ENCODE results near the gene MLLT6. TPM values are rescaled to one million over a fixed set of nuclear protein-coding genes. Genes with fewer than 3 reads are reported as not detected.

MLLT6 gene
- total and polyA plus RNA-seq, 2 of the 13 experiments (the other 11 are each of a cell fraction or from before 2014, with no cell fraction given), result 50.7 to 69.5 TPM

GRCh38 chr17:38741921-38742410 is 36.9 kb downstream of the MLLT6 start:
- Histone ChIP-seq H4K20me1 (ENCODE audit: insufficient read depth, low read length) (peaks cover 30% of the 10 kb centered on the region), H3K4me2 (ENCODE audit: low read depth, low read length) (no peak overlapping the region), H3K27me3 (ENCODE audit: control insufficient read depth in 1 of 2, insufficient read depth in 2 of 2, low read length in 2 of 2) (no peaks in the 10 kb centered on the region), H2AFZ (ENCODE audit: low read length) (no peak overlapping the region), H3K9me3 (ENCODE audit: low read length) (no peaks in the 10 kb centered on the region), H3K4me1 (ENCODE audit: insufficient read depth, low read length) (peaks cover 56% of the 10 kb centered on the region), H3K36me3 (replicated peaks in 1 of 2; ENCODE audit: control insufficient read depth in 1 of 2, insufficient read depth in 2 of 2, low read length in 2 of 2) (peaks cover 26 to 46% of the 10 kb centered on the region in 2 experiments), H3K4me3 (replicated peaks in 1 of 3; ENCODE audit: insufficient read depth in 1 of 3, low read depth in 2 of 3, low read length in 3 of 3) (no peak overlapping the region; a peak in 1 of 6 replicates), H3K9ac (ENCODE audit: insufficient read depth, low read depth, low read length) (0 out of 2 replicates have a peak overlapping the region, but pooled peaks have one; percentile 12), H3K27ac (ENCODE audit: extremely low read length, insufficient read depth, low read length) (peak overlapping the region; percentile 48), H3K79me2 (ENCODE audit: insufficient read depth, low read length) (peaks cover 68% of the 10 kb centered on the region)
- no TSS peak for BruUV-seq (replicated peaks)
- in situ Hi-C loops (cut with HindIII; ENCODE audit: extremely low pct_ligation_motif_present, low pct_unique_long_range_greater_than_20kb), result no loop called here
- ChIA-PET POLR2A (interaction anchor here (1.9 kb wide), 1 partner anchor 11 kb away, joined by 7 read pairs; the partner anchor contains the start of gene CISD3), CTCF (ENCODE audit: low intra/inter-chr PET ratio, low total read pairs) (no interaction called here)
- FAIRE-seq (no peak), ATAC-seq (no peak), DNase-seq (ENCODE audit: low spot score) (no peak)
- intact Hi-C loops (cut with micrococcal nuclease; ENCODE audit: unreplicated experiment), result no loop called here
- TF ChIP-seq FOSL1 (CRISPR knock-in tag; IDR thresholded peaks at IDR 0.05; ENCODE audit: borderline replicate concordance) (no peak), SAFB2 (CRISPR knock-in tag; IDR thresholded peaks at IDR 0.05; ENCODE audit: borderline replicate concordance, low read depth) (0 out of 2 replicates have a peak, but pooled peaks have one; percentile 5), ZNF687 (CRISPR knock-in tag; IDR thresholded peaks at IDR 0.05) (peak; percentile 35; the same call in 1 of the 2 replicates)
- 81% methylated on average over 7 of the region's 7 CpGs for WGBS (ENCODE audit: low lambda C conversion rate)

Data from HepG2 (cell line).